Measurements from ENCODE around the gene IQUB. TPM values are rescaled to one million over a fixed set of nuclear protein-coding genes. Genes with fewer than 3 reads are reported as not detected.

IQUB gene
- total RNA-seq, 2 donors from 2014 or later, result 2.0 to 4.8 TPM

DNA sequence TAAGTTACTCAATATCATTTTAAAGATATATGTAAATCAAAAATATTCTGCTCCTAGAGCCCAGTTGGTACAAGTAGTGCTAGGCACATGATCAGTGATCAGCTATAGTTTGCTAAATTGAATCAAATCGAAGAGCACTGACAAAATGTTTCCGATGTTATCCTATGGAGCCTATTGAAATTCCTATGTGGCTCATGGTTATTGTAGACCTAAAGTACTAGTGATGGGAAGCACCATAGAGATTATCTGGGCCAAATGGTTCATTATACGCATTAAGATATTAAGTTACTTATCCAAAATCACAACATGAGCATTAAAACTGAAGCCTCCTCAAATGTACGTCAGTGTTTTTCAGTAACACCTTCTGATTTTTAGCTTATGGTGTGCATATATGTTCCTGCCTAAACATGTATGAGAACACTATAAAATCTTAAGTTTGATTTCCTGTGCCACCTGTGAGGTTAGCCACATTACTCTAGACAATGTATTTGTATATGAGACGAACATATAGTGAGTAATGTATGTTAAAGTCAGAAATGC, 103.2 kb downstream of the IQUB start:
- Histone ChIP-seq H3K36me3 (no peaks in the 10 kb centered on the region), H3K4me3 (no peak overlapping the region), H3K27ac (no peak overlapping the region), H3K9me3 (no peaks in the 10 kb centered on the region), H3K4me1 (replicated peaks) (no peaks in the 10 kb centered on the region), H3K27me3 (replicated peaks; ENCODE audit: insufficient read depth) (no peaks in the 10 kb centered on the region)
- WGBS, result 73% methylated on average over 5 of the region's 5 CpGs
- intact Hi-C loops (cut with DNase I), result no loop called here
- DNase-seq (ENCODE audit: low spot score), result no peak
- TF ChIP-seq CTCF (IDR thresholded peaks at IDR 0.05), result no peak
- no peak for TF ChIP-seq POLR2AphosphoS5 (IDR thresholded peaks at IDR 0.05)
- no peak for TF ChIP-seq POLR2A (IDR thresholded peaks at IDR 0.05)

DNA sequence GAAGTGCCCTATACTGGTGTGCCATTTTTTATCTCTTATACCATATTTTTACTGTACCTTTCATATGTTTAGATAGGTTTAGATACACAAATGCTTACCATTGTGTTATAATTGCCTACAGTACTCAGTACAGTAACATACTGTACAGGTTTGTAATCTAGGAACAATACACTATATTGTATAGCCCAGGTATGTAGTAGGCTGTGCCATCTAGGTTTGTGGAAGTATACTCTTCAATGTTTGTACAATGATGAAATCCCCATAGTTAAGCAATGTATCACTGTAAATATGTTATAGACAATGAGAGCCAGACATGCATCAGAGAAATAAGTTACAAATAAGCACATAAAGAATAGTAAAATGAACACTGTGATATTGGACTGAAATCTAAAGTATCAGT, 109.1 kb downstream of the IQUB start:
- Histone ChIP-seq H3K27me3 (replicated peaks; ENCODE audit: insufficient read depth) (no peaks in the 10 kb centered on the region), H3K4me1 (replicated peaks) (no peaks in the 10 kb centered on the region), H3K36me3 (no peaks in the 10 kb centered on the region), H3K9me3 (no peaks in the 10 kb centered on the region), H3K4me3 (no peak overlapping the region), H3K27ac (no peak overlapping the region)
- intact Hi-C loops (cut with DNase I), result no loop called here
- TF ChIP-seq CTCF (IDR thresholded peaks at IDR 0.05) (no peak), POLR2A (IDR thresholded peaks at IDR 0.05) (no peak), POLR2AphosphoS5 (IDR thresholded peaks at IDR 0.05) (no peak)
- no peak for DNase-seq (ENCODE audit: low spot score)

GRCh38 chr7:123424463-123424862, 109.9 kb downstream of the IQUB start:
- Histone ChIP-seq H3K27me3 (replicated peaks; ENCODE audit: insufficient read depth) (no peaks in the 10 kb centered on the region), H3K27ac (no peak overlapping the region), H3K36me3 (no peaks in the 10 kb centered on the region), H3K4me1 (replicated peaks) (no peaks in the 10 kb centered on the region), H3K9me3 (no peaks in the 10 kb centered on the region), H3K4me3 (no peak overlapping the region)
- no peak for DNase-seq (ENCODE audit: low spot score)
- TF ChIP-seq POLR2AphosphoS5 (IDR thresholded peaks at IDR 0.05), result no peak
- TF ChIP-seq CTCF (IDR thresholded peaks at IDR 0.05), result no peak
- TF ChIP-seq POLR2A (IDR thresholded peaks at IDR 0.05), result no peak
- intact Hi-C loops (cut with DNase I), result no loop called here

DNA sequence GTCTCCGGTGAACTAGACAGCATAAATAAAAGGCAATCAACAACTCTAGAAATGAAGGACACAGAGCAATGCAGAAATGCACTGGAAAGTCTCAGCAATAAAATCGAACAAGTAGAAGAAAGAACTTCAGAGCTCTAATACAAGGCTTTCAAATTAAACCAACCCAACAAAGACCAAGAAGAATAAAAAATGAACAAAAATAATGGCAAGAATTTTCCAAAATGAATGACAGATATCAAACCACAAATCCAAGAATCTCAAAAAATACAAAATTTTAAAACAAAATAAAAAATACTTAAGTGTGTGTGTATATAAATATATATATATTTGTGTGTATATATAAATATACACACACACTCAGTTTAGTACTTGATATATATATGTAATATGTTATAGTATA, 110.8 kb downstream of the IQUB start:
- H3K9me3 ChIP-seq, result no peaks in the 10 kb centered on the region
- H3K4me3 ChIP-seq, result no peak overlapping the region
- H3K27me3 ChIP-seq (replicated peaks; ENCODE audit: insufficient read depth), result no peaks in the 10 kb centered on the region
- H3K36me3 ChIP-seq, result no peaks in the 10 kb centered on the region
- WGBS, result 94% methylated on average over 2 of the region's 2 CpGs
- TF ChIP-seq POLR2A (IDR thresholded peaks at IDR 0.05) (no peak), POLR2AphosphoS5 (IDR thresholded peaks at IDR 0.05) (no peak), CTCF (IDR thresholded peaks at IDR 0.05) (no peak)
- no peak overlapping the region for H3K27ac ChIP-seq
- intact Hi-C loops (cut with DNase I), result no loop called here
- H3K4me1 ChIP-seq (replicated peaks), result no peaks in the 10 kb centered on the region
- DNase-seq (ENCODE audit: low spot score), result no peak

DNA sequence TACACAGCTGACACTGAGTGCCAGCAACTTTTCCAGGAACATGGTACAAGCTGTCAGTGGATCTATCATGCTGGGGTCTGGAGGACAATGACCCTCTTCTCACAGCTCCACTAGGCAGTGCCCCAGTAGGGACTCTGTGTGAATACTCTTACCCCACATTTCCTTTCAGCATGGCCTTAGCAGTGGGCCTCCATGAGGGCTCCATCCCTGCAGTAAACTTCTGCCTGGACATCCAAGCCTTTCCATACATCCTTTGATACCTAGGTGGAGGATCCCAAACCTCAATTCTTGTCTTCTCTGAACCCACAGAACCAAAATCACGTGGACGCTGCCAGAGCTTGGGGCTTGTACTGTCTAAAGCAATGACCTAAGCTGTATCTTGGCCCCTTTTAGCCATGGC, 116.8 kb downstream of the IQUB start:
- Histone ChIP-seq H3K27ac (no peak overlapping the region), H3K9me3 (no peaks in the 10 kb centered on the region), H3K4me1 (replicated peaks) (no peaks in the 10 kb centered on the region), H3K36me3 (no peaks in the 10 kb centered on the region), H3K27me3 (replicated peaks; ENCODE audit: insufficient read depth) (no peaks in the 10 kb centered on the region), H3K4me3 (no peak overlapping the region)
- DNase-seq (ENCODE audit: low spot score), result no peak
- intact Hi-C loops (cut with DNase I), result loop anchor here (10.0 kb wide), 1 partner anchor 393 kb away; no protein-coding TSS in a partner anchor
- 96% methylated on average over 2 of the region's 2 CpGs for WGBS
- TF ChIP-seq POLR2A (IDR thresholded peaks at IDR 0.05), result no peak

All from prostate gland (tissue), 2 donors.